H1 (cell line): ENCODE results near the gene MYO5B. TPM values are rescaled to one million over a fixed set of nuclear protein-coding genes. Genes with fewer than 3 reads are reported as not detected.

ENCODE experiments used
- CTCF ChIA-PET: fragments of 300-600 bp; sonication (Branson Sonifier 250); formaldehyde crosslinking; loops from one replicate; lab custom pipeline; 2021; ENCODE audit not compliant: partially characterized antibody; lab: Charles Lee
- POLR2A ChIA-PET: fragments of 300-600 bp; sonication (Branson Sonifier 250); formaldehyde crosslinking; loops from one replicate; lab custom pipeline; 2021; ENCODE audit warnings: inconsistent platforms; ENCODE audit not compliant: partially characterized antibody; lab: Charles Lee
- DNase-seq, 2 experiments: peaks; one replicate each; pipeline versions ENCODE4 v3.0.0 to v3.0.0-alpha.2; 2010 to 2022; ENCODE audit warnings: low spot score in 2 of 2, low read depth in 1 of 2, mixed read lengths in 1 of 2
- FAIRE-seq: peaks from 2 replicates; lab custom pipeline; 2011; peaks lifted over from hg19 to GRCh38; lab: Jason Lieb, UNC
- H2AFZ ChIP-seq: 2 replicates; pipeline ENCODE4 v1.8.1; 2012; ENCODE audit warnings: low read length, inconsistent platforms
- H2AK5ac ChIP-seq: 2 replicates; pipeline ENCODE4 v1.6.1; 2013; ENCODE audit warnings: low read depth, low read length
- H2BK120ac ChIP-seq: replicated peaks from 2 replicates; pipeline ENCODE3; 2013; ENCODE audit warnings: low read depth, low read length, inconsistent platforms
- H2BK12ac ChIP-seq: 2 replicates; pipeline ENCODE4 v1.6.1; 2013; ENCODE audit warnings: low read depth, low read length
- H2BK15ac ChIP-seq: 2 replicates; pipeline ENCODE4 v1.6.1; 2013; ENCODE audit warnings: low read length
- H2BK20ac ChIP-seq: 2 replicates; pipeline ENCODE4 v1.6.1; 2013; ENCODE audit warnings: low read length
- H2BK5ac ChIP-seq: 2 replicates; pipeline ENCODE4 v1.6.1; 2013; ENCODE audit warnings: low read depth, low read length
- H3K14ac ChIP-seq: 2 replicates; pipeline ENCODE4 v1.6.1; 2013; ENCODE audit warnings: inconsistent platforms; ENCODE audit not compliant: insufficient read length
- H3K18ac ChIP-seq: 2 replicates; pipeline ENCODE4 v1.6.1; 2013; ENCODE audit warnings: low read length; ENCODE audit errors: extremely low read depth
- H3K23ac ChIP-seq: 2 replicates; pipeline ENCODE4 v1.6.1; 2013; ENCODE audit warnings: inconsistent platforms; ENCODE audit not compliant: insufficient read length
- H3K23me2 ChIP-seq: 2 replicates; pipeline ENCODE4 v1.6.1; 2013; ENCODE audit warnings: low read depth, low read length
- H3K27ac ChIP-seq: 2 replicates; pipeline ENCODE4 v1.6.1; 2011; ENCODE audit warnings: low read depth, low read length, inconsistent platforms
- H3K27me3 ChIP-seq, 4 experiments: replicated peaks in 1 of 4; 1 replicate in 1 of 4; 2 replicates in 3 of 4; pipeline versions ENCODE4 v1.6.1 to v1.8.1; 2011 to 2013; ENCODE audit warnings: low read length in 3 of 4, mild to moderate bottlenecking in 3 of 4, inconsistent platforms in 2 of 4, mixed read lengths in 2 of 4, moderate library complexity in 1 of 4; ENCODE audit not compliant: control insufficient read depth in 3 of 4, insufficient read depth in 3 of 4; ENCODE audit errors: extremely low read depth in 1 of 4
- H3K36me3 ChIP-seq, 4 experiments: 2 replicates each; pipeline versions ENCODE4 v1.6.1 to v1.8.1; 2011 to 2013; ENCODE audit warnings: mild to moderate bottlenecking in 4 of 4, low read length in 3 of 4, moderate library complexity in 2 of 4, control low read depth in 1 of 4, inconsistent platforms in 1 of 4; ENCODE audit not compliant: insufficient read depth in 4 of 4, control insufficient read depth in 2 of 4
- H3K4ac ChIP-seq: replicated peaks from 2 replicates; pipeline ENCODE3; 2013; ENCODE audit warnings: low read length, low read depth, mixed read lengths, inconsistent platforms; ENCODE audit not compliant: insufficient read length
- H3K4me1 ChIP-seq, 4 experiments: replicated peaks in 1 of 4; 1 replicate in 1 of 4; 2 replicates in 3 of 4; pipeline versions ENCODE4 v1.6.1 to v1.8.1; 2011 to 2013; ENCODE audit warnings: low read length in 3 of 4, inconsistent platforms in 2 of 4, mixed read lengths in 1 of 4; ENCODE audit not compliant: insufficient read depth in 4 of 4, control insufficient read depth in 3 of 4
- H3K4me2 ChIP-seq, 2 experiments: 2 replicates each; pipeline versions ENCODE4 v1.6.1 to v1.8.1; 2011 to 2013; ENCODE audit warnings: low read depth in 2 of 2, low read length in 2 of 2, control low read depth in 1 of 2, inconsistent platforms in 1 of 2, mild to moderate bottlenecking in 1 of 2; ENCODE audit not compliant: insufficient read depth in 1 of 2
- H3K4me3 ChIP-seq, 4 experiments: fragments of 200-600, 300-600 bp in 1 of 4; sonication (generic), shearing (Covaris generic), sonication (Bioruptor Twin) in 1 of 4; 2 replicates each; pipeline versions ENCODE4 v1.5.1 to v1.8.1; 2011 to 2016; ENCODE audit warnings: low read length in 4 of 4, low read depth in 3 of 4, control low read depth in 2 of 4, inconsistent platforms in 2 of 4, mild to moderate bottlenecking in 2 of 4, mixed read lengths in 1 of 4, moderate library complexity in 1 of 4; ENCODE audit not compliant: insufficient read depth in 2 of 4; ENCODE audit errors: extremely low read depth in 1 of 4
- H3K56ac ChIP-seq: replicated peaks from 2 replicates; pipeline ENCODE3; 2013; ENCODE audit warnings: low read depth, mild to moderate bottlenecking, mixed read lengths, low read length, inconsistent platforms; ENCODE audit not compliant: insufficient read length
- H3K79me1 ChIP-seq: 2 replicates; pipeline ENCODE4 v1.6.1; 2013; ENCODE audit warnings: low read depth, low read length, control low read depth
- H3K79me2 ChIP-seq, 2 experiments: 2 replicates each; pipeline versions ENCODE4 v1.6.1 to v1.8.1; 2012 to 2013; ENCODE audit warnings: low read length in 2 of 2, mild to moderate bottlenecking in 2 of 2, inconsistent platforms in 1 of 2; ENCODE audit not compliant: insufficient read depth in 2 of 2, control insufficient read depth in 1 of 2
- H3K9ac ChIP-seq, 4 experiments: replicated peaks in 1 of 4; 1 replicate in 1 of 4; 2 replicates in 3 of 4; pipeline versions ENCODE4 v1.6.1 to v1.8.1; 2011 to 2013; ENCODE audit warnings: low read depth in 3 of 4, low read length in 3 of 4, control low read depth in 2 of 4, mild to moderate bottlenecking in 2 of 4, moderate library complexity in 2 of 4, inconsistent platforms in 1 of 4; ENCODE audit errors: extremely low read depth in 1 of 4
- H3K9me3 ChIP-seq, 2 experiments: 2 replicates each; pipeline versions ENCODE4 v1.6.1 to v1.8.1; 2012 to 2013; ENCODE audit warnings: mild to moderate bottlenecking in 2 of 2, moderate library complexity in 2 of 2, control low read depth in 1 of 2, inconsistent platforms in 1 of 2, low read depth in 1 of 2, low read length in 1 of 2, mixed read lengths in 1 of 2; ENCODE audit not compliant: insufficient read depth in 2 of 2
- H4K20me1 ChIP-seq, 2 experiments: replicated peaks in 1 of 2; 2 replicates each; pipeline versions ENCODE3 to v1.8.1; 2011 to 2013; ENCODE audit warnings: inconsistent platforms in 2 of 2, low read length in 2 of 2, mild to moderate bottlenecking in 1 of 2; ENCODE audit not compliant: insufficient read depth in 2 of 2, control insufficient read depth in 1 of 2
- H4K5ac ChIP-seq: 2 replicates; pipeline ENCODE4 v1.6.1; 2013; ENCODE audit warnings: low read length, low read depth, mixed read lengths, inconsistent platforms; ENCODE audit not compliant: insufficient read length
- H4K8ac ChIP-seq: 2 replicates; pipeline ENCODE4 v1.8.0; 2013; ENCODE audit warnings: mild to moderate bottlenecking, moderate library complexity, low read length, inconsistent platforms; ENCODE audit not compliant: insufficient read depth; ENCODE audit errors: extremely low read depth
- H4K91ac ChIP-seq: replicated peaks from 2 replicates; pipeline ENCODE3; 2013; ENCODE audit warnings: low read length, mixed read lengths, inconsistent platforms; ENCODE audit not compliant: insufficient read length
- ASH2L ChIP-seq: fragments of 200-600, 300-600 bp; sonication (generic); IDR thresholded peaks from one replicate; pipeline ENCODE4 v1.7.1; 2017; ENCODE audit warnings: low read length
- WGBS, 2 experiments: shearing (Covaris generic) in 1 of 2; methylation state at CpG; one replicate each; pipeline versions ENCODE4 v1.1.6 to v1.1.7; 2013 to 2015; ENCODE audit warnings: low lambda C conversion rate in 2 of 2, mixed read lengths in 2 of 2, inconsistent platforms in 1 of 2, low coverage in 1 of 2, missing lambda C conversion rate in 1 of 2; ENCODE audit not compliant: insufficient replicate concordance in 2 of 2, insufficient coverage in 1 of 2, insufficient read length in 1 of 2; ENCODE audit errors: extremely low coverage in 1 of 2, missing lambda C conversion rate in 1 of 2; 5-methylcytosine and 5-hydroxymethylcytosine counted together
- polyA plus RNA-seq, 7 experiments: library from polyadenylated mRNA; depleted of rRNA in 3 of 7; stranded (reverse) in 5 of 7; unstranded in 2 of 7; fragments of >200 nt in 5 of 7; fragments of 200-250 nt in 2 of 7; gene quantifications; 1 replicate in 5 of 7; 2 replicates in 1 of 7; 4 replicates in 1 of 7; pipeline versions ENCODE4 v1.2.1 to v1.2.3, GENCODE V29; 2011 to 2013; ENCODE audit warnings: missing spikeins in 2 of 7, mixed read lengths in 2 of 7
- total RNA-seq: library from RNA; stranded (reverse); fragmentation: NEBNext Ultra II Directional; extraction: Animal tissue kit (Norgen Biotek cat#: 25700); gene quantifications from 2 replicates; pipeline ENCODE4 v1.2.1, GENCODE V29; 2021

MYO5B gene
- total and polyA plus RNA-seq, 2 of the 8 experiments (the other 6 are each of a cell fraction or from before 2014, with no cell fraction given) = 6.4 to 7.7 TPM

- Histone ChIP-seq H3K36me3 (no peaks in the 10 kb centered on the region), H3K14ac (no peak overlapping the region), H2BK120ac (no peak overlapping the region), H4K5ac (no peak overlapping the region), H3K56ac (no peak overlapping the region), H3K18ac (no peak overlapping the region), H3K27ac (no peak overlapping the region), H2BK12ac (no peak overlapping the region), H3K79me1 (no peaks in the 10 kb centered on the region), H3K23me2 (no peaks in the 10 kb centered on the region), H2BK20ac (no peak overlapping the region), H4K91ac (no peak overlapping the region), H4K8ac (no peak overlapping the region), H2AK5ac (no peak overlapping the region), H3K27me3 (no peaks in the 10 kb centered on the region), H2BK15ac (no peak overlapping the region), H3K79me2 (no peaks in the 10 kb centered on the region), H3K9me3 (no peaks in the 10 kb centered on the region), H3K4ac (no peak overlapping the region), H3K4me2 (no peak overlapping the region), H3K9ac (no peak overlapping the region), H3K23ac (no peak overlapping the region), H4K20me1 (no peaks in the 10 kb centered on the region), H2BK5ac (no peak overlapping the region), H3K4me1 (peaks cover 0 to 3% (median 0%) of the 10 kb centered on the region in 4 experiments; a peak in 1 of 7 replicates), H3K4me3 (no peak overlapping the region), H2AFZ (no peak overlapping the region)
- 93% methylated on average over 5 of the region's 5 CpGs; no CpG with 5 or more reads in 1 of the 2 experiments for WGBS, 2 experiments
- CTCF ChIA-PET = interaction anchor here (1.6 kb wide), 1 partner anchor 97 kb away, joined by 3 read pairs; no protein-coding TSS in a partner anchor
- FAIRE-seq (no peak), DNase-seq (no peak)
- POLR2A ChIA-PET = no interaction called here
- no peak for TF ChIP-seq ASH2L
Observed at GRCh38 chr18:49955263-49955662, 239.7 kb downstream of the MYO5B start.
